ENCODE data around the gene PALM3.
A peak's percentile ranks its signal among the peaks of the same experiment; 100 is the strongest.

- TF ChIP-seq CTCF (conservative IDR thresholded peaks at IDR 0.05; ENCODE audit: low read length) = peak; percentile 97
- TF ChIP-seq EZH2phosphoT487 (IDR thresholded peaks at IDR 0.05; ENCODE audit: borderline replicate concordance, low read depth, low read length) = no peak
Observed at GRCh38 chr19:14048443-14049153, 13.3 kb downstream of the PALM3 start.

Data from OCI-LY7 (cell line).